DMS153 (cell line): ENCODE measurements around the gene FRMD5.

Experiments
- DNase-seq: peaks from one replicate; lab custom pipeline; 2025; lab: John Stamatoyannopoulos, UW

The FRMD5 gene

GRCh38 chr15:43975326-43975725 lies 219.7 kb downstream of the FRMD5 start:
- no peak for DNase-seq

- no peak for DNase-seq
Observed at GRCh38 chr15:43974852-43975251, 220.2 kb downstream of the FRMD5 start.

DNA sequence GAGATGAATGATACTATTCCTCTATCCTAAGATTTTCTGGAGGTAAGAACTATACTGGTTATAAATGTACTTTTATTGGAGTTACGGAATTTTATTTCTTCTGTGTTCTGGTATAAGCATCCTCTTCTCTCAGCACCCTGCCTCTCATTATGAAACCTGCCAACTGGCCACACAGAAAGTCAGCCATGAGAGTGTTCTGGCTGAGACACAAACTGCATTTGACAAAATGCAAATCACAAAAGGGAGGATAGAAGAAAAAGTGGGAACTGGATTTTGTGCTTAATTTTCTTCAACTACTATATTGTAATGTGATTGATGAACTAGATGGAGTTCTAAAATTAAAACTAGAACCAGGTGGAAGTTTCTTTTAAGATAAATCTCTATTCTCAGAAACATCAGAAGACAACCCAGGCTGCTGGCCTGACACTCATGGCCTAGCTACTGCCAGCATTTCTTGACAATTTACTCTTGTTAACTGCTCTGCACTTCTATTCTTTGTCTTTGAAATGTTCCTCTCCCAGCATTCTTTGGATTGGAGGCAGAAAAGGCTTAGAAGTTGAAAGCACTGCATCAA lies 225.2 kb downstream of the FRMD5 start:
- no peak for DNase-seq

- no peak for DNase-seq
Observed at GRCh38 chr15:43968551-43968950, 226.5 kb downstream of the FRMD5 start.

DNA sequence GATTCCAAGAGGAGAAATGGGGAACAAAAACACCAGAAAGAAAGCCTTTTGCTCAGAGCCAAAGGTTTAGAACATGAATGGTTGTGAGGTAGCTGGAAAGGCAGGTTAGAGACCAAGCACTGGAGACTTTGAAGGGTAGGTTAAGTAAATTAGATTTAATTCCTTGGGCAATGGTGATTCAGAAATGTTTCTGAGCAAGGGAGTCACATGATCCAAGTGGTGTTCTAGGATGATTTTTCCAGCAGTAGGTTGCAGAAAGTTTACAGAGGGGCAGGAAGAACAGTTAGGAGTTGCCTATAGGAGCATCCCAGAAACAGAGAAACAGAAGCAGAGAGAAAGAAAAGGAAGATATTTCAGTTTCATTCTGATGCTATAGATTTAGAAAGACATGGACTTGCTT lies 228.4 kb downstream of the FRMD5 start:
- no peak for DNase-seq

GRCh38 chr15:43958861-43959330 lies 236.2 kb downstream of the FRMD5 start:
- DNase-seq, result no peak

DNA sequence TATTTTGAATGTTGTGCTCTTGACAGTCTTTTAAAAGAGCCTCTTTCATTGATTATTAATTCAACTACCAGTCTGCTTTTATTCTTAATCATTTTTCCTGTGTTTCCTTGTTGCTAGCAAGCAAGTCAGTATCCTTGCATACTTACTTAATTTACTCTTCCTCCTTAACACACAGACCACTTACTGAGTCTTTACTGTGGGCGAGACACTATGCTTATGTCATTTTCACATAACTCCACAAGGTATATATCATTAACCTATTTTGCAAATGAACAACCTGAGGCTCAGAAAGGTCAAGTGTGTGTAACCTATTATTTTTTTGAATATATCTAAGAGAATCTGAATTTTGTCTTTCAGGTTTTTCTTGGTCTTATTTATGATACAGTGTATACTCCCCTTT lies 237.3 kb downstream of the FRMD5 start:
- no peak for DNase-seq

- no peak for DNase-seq
Observed at GRCh38 chr15:43955140-43955539, 239.9 kb downstream of the FRMD5 start.

DNA sequence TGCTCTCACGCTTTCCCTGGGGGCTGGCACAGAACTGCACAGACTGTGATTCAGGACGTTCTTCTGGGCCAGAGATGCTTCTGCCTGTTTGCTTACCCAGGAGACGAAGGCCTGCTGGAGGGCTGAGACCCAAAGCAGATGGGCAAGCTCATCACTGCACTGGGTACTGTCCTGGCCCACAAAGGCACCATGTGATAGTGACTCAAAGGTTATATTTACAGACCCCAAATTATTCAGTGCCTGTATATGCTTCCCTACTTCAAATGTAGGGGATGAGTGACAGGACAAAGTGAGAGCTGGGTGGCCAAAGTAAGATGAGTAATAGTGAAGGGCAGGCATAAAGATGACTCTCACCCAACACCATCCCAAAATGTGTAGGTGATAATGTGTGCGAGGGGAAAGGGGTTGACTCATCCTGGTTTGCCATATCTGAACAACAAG lies 240.9 kb downstream of the FRMD5 start:
- no peak for DNase-seq

DNA sequence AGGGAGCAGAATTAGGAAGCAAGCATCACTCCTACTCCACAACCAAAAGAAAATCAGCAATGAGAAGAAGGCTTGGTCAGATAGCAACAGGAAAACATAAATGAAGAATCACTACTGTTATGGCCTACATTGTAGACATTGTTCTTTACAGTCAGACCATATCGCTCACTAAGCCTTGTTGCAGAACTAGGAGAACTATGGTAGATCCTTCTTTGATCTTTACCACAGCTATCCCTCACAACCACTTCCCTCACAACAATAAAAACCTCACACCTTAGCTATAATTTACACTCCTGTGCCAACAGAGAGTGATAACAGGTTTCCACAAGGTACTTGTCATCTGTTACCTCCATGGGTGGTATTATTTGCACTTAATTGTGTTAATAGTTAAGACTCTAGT lies 241.7 kb downstream of the FRMD5 start:
- DNase-seq, result no peak

GRCh38 chr15:43950531-43950930 lies 244.5 kb downstream of the FRMD5 start:
- no peak for DNase-seq

DNA sequence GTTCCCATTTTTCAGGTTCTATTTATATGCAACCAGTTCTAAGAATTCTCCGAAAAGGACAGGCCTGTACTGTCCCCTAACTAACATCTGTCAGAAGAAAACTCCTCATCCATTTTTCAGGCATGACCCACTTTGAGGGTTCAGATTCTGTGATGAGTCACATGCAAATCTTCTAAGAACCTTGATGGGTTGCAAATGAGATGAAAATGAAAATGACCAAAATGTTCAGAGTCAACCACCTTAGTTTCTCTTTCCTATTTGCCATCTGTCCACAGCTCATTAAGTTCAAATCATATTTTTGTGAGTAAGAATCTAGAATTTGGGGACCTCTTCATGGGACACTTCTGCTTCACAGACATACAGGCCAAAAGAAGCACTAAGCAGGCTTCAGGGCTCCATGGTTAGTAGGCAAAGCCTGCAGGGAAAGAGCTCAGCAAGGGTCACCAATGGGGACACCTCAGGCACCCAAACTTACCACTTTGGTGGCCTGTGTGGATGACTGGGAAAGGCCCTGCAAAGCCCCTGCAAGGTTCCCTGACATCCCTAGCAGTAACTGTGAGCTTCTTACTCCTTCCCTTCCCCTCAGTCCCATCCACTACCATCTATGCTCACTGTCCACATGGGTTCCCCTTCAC lies 246.3 kb downstream of the FRMD5 start:
- no peak for DNase-seq

DNA sequence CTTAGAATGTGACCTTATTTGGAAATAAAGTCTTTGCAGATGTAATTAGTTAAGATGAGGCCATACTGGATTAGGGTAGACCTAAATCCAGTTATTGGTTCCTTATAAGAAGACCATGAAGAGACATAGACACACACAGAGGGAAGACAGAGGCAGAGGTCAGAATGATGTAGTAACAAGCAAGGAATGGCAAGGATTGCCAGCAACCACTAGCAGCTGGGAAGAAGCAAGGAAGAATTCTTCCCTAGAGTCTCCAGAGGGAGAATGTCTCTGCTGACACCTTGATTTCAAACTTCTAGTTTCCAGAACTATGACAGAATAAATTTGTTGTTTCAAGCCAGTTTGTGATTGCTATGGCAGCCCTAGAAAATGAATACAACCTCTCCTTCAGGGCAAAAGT lies 251.6 kb downstream of the FRMD5 start:
- DNase-seq, result no peak

GRCh38 chr15:43942194-43942593 lies 252.9 kb downstream of the FRMD5 start:
- no peak for DNase-seq

DNA sequence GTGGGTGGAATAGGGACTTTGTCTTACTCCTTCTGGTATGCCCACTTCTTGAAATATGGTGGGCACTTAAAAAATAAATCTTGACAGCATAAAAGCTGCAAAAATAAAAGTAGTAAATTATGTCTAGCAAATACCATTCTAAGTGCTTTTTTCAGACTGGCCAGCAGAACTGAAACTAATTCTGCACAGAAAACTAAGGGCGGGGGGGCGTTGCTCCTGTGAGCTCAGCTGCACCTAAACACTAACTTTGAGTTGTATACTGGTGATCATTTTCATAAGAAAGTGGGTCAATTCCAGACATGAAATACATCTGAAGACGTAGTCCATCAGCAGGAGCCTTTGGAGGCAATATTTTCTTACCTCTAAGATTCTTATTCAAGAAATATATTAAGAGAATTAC lies 253.5 kb downstream of the FRMD5 start:
- DNase-seq, result no peak

GRCh38 chr15:43941071-43941470 lies 254.0 kb downstream of the FRMD5 start:
- no peak for DNase-seq

- no peak for DNase-seq
Observed at GRCh38 chr15:43939070-43939469, 256.0 kb downstream of the FRMD5 start.

GRCh38 chr15:43934480-43934879 lies 260.6 kb downstream of the FRMD5 start:
- DNase-seq, result no peak

GRCh38 chr15:43932907-43933306 lies 262.2 kb downstream of the FRMD5 start:
- DNase-seq, result peak; percentile 5

DNA sequence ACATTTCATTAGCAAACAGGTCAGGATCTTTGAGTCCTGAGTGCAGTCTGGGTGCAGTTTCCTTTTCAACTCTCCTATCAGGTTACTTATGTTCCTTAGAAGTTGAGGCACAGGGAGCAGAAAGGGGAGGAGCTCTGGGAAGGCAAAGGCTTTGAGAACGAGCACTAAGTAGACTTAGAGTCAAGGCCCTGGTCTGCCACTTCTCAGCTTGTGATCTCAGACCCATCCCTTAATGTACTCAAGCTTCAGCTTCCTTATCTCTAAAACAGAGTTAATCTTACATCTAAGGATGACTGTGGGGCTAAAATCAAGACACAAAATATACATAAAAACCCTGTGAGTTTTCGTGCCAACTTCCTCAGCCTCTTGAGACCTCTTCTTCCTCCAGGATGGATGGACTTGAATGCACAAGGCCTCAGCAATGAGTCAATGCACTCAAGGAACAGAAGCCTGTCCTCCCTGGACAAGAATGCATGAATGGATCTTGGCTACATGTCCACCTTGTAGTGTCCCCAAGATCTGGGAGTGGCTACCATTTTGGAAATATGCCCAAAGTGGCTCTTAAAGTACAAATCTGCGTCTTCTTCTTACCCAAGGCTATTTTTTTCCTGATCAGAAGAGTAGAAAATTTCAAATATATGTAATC lies 263.2 kb downstream of the FRMD5 start:
- no peak for DNase-seq

DNA sequence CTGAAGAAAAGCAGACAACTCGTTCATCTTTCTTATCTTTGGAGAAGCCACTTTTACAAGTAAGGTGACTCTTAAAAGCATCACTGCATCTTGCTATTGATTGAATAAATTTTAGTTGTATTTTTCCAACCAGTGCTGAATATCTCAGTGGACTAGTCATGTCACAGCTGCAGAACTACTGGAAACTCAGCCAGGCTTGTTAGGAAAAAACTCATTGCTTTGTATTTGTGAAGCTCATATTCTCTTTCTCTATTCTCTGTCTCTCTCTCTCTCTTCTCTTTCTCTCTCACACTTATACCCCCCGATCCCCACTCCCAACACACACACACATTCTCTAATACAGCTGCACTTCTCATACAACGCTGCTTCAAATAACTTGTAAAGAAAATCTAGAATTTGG lies 264.0 kb downstream of the FRMD5 start:
- no peak for DNase-seq

DNA sequence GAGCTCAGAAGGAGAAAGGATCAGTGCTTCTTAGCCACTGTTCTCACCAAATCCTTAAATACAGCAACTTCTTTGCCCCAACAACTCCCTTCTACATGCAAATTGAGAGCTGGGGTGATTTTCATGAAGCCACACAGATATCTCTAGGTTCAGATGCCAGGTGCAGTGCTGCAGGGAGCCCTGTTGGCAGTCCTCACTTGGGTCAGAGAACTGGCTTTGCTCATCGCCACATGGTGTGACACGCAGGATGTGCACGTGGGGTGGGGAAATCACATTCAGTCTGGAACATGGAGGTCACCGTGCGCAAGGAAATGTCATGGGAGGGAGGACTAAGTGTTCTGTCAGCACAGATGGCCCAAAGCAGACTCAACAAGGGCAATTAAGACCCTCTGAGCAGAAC lies 264.5 kb downstream of the FRMD5 start:
- DNase-seq, result no peak

GRCh38 chr15:43930079-43930478 lies 265.0 kb downstream of the FRMD5 start:
- no peak for DNase-seq

GRCh38 chr15:43928152-43928551 lies 266.9 kb downstream of the FRMD5 start:
- DNase-seq, result no peak
